GM10266 (cell line): ENCODE data around the gene RTKN.

ENCODE experiments used
- DNase-seq: peaks from one replicate; pipeline ENCODE4 v3.0.0; 2012; ENCODE audit errors: extremely low spot score
- CTCF ChIP-seq: IDR thresholded peaks from 2 replicates; pipeline ENCODE4 v1.5.1; 2012; ENCODE audit warnings: mild to moderate bottlenecking, low read depth; ENCODE audit not compliant: control insufficient read depth, insufficient read depth; ENCODE audit errors: missing control alignments

The RTKN gene

GRCh38 chr2:74392449-74392743 is 49.3 kb downstream of the RTKN start:
- DNase-seq: no peak

GRCh38 chr2:74391580-74392448 is 49.9 kb downstream of the RTKN start:
- peak; percentile 94 for DNase-seq
- peak; percentile 99 for TF ChIP-seq CTCF

More at GRCh38 chr2:74392449-74392743, 49.3 kb downstream of the RTKN start:
- TF ChIP-seq CTCF: peak; percentile 28

GRCh38 chr2:74391209-74391579 is 50.5 kb downstream of the RTKN start:
- no peak for DNase-seq
- no peak for TF ChIP-seq CTCF

GRCh38 chr2:74390606-74391005 is 51.1 kb downstream of the RTKN start:
- DNase-seq: no peak
- no peak for TF ChIP-seq CTCF

- no peak for TF ChIP-seq CTCF
- no peak for DNase-seq
These were observed 54.4 kb downstream of the RTKN start for GRCh38 chr2:74387346-74387745.

GRCh38 chr2:74385396-74385795 is 56.3 kb downstream of the RTKN start:
- TF ChIP-seq CTCF: no peak
- DNase-seq: no peak

- no peak for DNase-seq
These were observed 57.7 kb downstream of the RTKN start for GRCh38 chr2:74384051-74384450.

More at GRCh38 chr2:74384051-74384450, 57.7 kb downstream of the RTKN start:
- TF ChIP-seq CTCF: no peak
